Upper lobe of right lung (tissue), 1 donor: Measurements from ENCODE around the gene RUNX2. TPM values are rescaled to one million over a fixed set of nuclear protein-coding genes. Genes with fewer than 3 reads are reported as not detected.
A peak's percentile ranks its signal among the peaks of the same experiment; 100 is the strongest.

Experiments used
- ATAC-seq: fragments of 200-7000 bp; cut with Tn5 transposase; one replicate; pipeline ENCODE4 v1.9.1; 2020; ENCODE audit warnings: mild to moderate bottlenecking, moderate library complexity
- DNase-seq: peaks from one replicate; pipeline ENCODE4 v3.0.0-alpha.2; 2020
- H3K27ac ChIP-seq: fragments of 200-600 bp; one replicate; pipeline ENCODE4 v1.8.0; 2022
- H3K27me3 ChIP-seq: fragments of 200-600 bp; one replicate; pipeline ENCODE4 v1.8.0; 2022; ENCODE audit warnings: mild to moderate bottlenecking
- H3K36me3 ChIP-seq: fragments of 200-600 bp; one replicate; pipeline ENCODE4 v1.8.0; 2022
- H3K4me1 ChIP-seq: fragments of 200-600 bp; one replicate; pipeline ENCODE4 v1.8.0; 2022
- H3K4me3 ChIP-seq: fragments of 200-600 bp; one replicate; pipeline ENCODE4 v1.8.0; 2022; ENCODE audit warnings: mild to moderate bottlenecking
- H3K9me3 ChIP-seq: fragments of 200-600 bp; one replicate; pipeline ENCODE4 v1.8.0; 2022
- intact Hi-C: fragments of 100-400 bp; cut with DNase I; formaldehyde crosslinking; loops from one replicate; pipeline ENCODE4 v1.11.0; 2022
- total RNA-seq: library from RNA; stranded (reverse); fragmentation: NEBNext Ultra II Directional; extraction: Animal tissue kit (Norgen Biotek cat#: 25700); gene quantifications from one replicate; pipeline ENCODE4 v1.2.1, GENCODE V29; 2021
- TF ChIP-seq, protein P1 (sequence below): fragments of 200-600 bp; IDR thresholded peaks from one replicate; pipeline ENCODE4 v1.8.0; 2022; ENCODE audit warnings: antibody characterized with exemption
- donor health status: DM: no; HTN: yes; CAD: no; lungs with severe emphysema.

Gene RUNX2
- total RNA-seq, 1 donor from 2014 or later = 4.6 TPM

DNA sequence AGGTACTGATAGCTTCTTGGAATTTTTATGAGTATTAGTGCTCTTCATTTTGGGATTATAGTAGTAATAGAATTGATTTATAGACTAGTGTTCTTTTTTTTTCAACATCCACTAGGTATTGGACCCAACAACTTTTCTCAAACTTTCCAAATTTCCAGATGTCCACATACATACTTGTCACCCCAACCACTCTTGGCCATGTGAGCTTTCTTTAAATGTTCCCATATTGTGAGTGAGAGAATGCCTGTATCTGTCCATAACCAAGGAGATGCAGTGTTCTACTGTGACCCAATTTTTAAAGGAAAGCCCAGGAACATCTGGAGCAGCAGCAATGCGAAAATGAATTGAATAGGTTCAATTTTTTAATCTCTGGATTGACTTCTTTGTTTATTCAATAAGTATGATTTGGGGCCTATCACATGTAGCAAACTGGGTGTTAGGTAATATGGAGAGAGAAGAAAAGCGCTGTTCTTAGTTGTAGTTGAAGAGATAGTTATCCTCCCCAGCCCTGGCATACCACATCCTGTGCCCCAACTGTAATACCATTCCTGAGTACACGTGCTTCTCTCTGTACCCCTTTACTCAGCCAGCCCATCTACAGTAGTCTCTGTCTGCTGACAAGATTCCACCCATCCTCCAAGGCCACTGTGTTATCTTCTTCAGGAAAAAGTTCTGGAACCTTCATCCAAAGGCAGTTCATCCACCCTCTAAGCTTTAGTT is 166.4 kb downstream of the RUNX2 start:
- no peak overlapping the region for H3K27ac ChIP-seq
- TF ChIP-seq, protein P1, sequence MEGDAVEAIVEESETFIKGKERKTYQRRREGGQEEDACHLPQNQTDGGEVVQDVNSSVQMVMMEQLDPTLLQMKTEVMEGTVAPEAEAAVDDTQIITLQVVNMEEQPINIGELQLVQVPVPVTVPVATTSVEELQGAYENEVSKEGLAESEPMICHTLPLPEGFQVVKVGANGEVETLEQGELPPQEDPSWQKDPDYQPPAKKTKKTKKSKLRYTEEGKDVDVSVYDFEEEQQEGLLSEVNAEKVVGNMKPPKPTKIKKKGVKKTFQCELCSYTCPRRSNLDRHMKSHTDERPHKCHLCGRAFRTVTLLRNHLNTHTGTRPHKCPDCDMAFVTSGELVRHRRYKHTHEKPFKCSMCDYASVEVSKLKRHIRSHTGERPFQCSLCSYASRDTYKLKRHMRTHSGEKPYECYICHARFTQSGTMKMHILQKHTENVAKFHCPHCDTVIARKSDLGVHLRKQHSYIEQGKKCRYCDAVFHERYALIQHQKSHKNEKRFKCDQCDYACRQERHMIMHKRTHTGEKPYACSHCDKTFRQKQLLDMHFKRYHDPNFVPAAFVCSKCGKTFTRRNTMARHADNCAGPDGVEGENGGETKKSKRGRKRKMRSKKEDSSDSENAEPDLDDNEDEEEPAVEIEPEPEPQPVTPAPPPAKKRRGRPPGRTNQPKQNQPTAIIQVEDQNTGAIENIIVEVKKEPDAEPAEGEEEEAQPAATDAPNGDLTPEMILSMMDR = no peak
- DNase-seq = no peak
- intact Hi-C loops = no loop called here
- H3K36me3 ChIP-seq = no peaks in the 10 kb centered on the region
- no peaks in the 10 kb centered on the region for H3K9me3 ChIP-seq
- no peak overlapping the region for H3K4me3 ChIP-seq
- H3K4me1 ChIP-seq = peaks cover 10% of the 10 kb centered on the region
- no peak for ATAC-seq
- no peaks in the 10 kb centered on the region for H3K27me3 ChIP-seq

DNA sequence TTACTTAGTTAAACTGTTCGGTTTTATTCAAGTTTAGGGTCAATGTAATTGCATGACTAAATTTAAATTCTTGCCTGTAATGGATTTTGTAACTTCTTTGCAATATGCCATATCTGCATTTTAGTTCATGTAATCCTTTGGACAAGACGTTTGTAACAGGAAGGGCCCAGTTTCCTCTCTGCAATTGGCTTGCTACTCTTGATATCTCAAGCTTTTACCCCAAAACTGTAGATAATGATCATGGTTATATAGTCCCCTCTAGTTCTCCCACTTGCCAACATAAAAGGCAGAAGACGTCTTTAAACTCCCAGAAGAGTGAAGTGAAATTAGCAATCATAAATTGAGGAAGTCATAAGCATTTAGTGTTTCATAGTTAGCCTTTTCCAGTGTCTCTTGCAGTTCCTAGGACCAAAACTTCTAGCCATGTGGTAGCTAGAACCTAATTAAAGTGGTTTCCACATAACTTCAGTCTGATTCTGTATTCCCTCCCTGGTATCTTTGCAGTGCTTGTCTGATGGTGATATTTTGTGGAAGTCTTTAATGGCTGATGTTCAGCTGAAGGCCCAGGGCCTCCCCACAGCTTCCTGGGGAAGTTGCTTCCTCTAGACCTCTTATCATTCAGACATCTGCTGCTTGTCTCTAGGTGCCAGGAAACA is 167.4 kb downstream of the RUNX2 start:
- TF ChIP-seq, protein P1 = no peak
- intact Hi-C loops = no loop called here
- ATAC-seq (peak; percentile 55), DNase-seq (no peak)
- Histone ChIP-seq H3K4me3 (no peak overlapping the region), H3K9me3 (no peaks in the 10 kb centered on the region), H3K27ac (no peak overlapping the region), H3K27me3 (no peaks in the 10 kb centered on the region), H3K4me1 (peaks cover 10% of the 10 kb centered on the region), H3K36me3 (no peaks in the 10 kb centered on the region)

DNA sequence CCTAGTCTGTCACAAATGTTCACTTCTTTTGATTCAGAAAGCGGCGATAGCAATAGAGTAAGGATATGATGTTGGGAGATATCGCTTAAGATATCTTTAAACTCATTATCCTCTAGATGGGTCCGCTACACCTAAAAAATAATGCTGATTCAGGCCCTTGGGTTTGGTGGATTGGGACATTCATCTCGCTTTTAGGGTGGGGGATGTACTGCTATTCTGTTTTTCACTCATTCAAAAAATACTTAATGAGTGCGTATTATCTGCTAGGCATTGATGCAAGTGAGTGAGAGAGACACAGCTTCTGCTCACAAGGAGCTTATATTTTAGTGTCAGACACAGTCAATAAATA is 167.9 kb downstream of the RUNX2 start:
- H3K27me3 ChIP-seq = no peaks in the 10 kb centered on the region
- H3K4me1 ChIP-seq = peaks cover 10% of the 10 kb centered on the region
- no peaks in the 10 kb centered on the region for H3K36me3 ChIP-seq
- no peak overlapping the region for H3K4me3 ChIP-seq
- ATAC-seq (no peak), DNase-seq (no peak)
- intact Hi-C loops = no loop called here
- H3K9me3 ChIP-seq = no peaks in the 10 kb centered on the region
- H3K27ac ChIP-seq = no peak overlapping the region
- TF ChIP-seq, protein P1 = no peak

DNA sequence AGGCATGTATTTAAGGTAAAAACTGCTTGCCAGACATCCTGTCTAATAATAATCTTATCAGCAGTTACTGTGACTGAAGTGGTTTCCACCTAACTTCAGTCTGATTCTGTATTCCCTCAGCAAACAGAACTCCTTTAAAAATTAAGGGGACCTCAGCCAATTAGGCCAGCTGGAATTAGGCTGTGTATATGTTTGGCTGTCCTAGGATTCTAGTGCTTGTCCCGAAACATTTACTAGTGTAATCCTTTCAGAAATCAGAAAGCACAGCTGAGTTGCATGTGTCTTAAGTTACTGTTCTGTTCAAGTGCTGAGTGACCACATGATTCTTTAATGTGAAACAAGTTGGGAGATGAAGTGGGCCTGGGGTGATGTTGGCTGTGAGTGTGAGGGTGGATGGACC is 170.5 kb downstream of the RUNX2 start:
- DNase-seq (no peak), ATAC-seq (no peak)
- intact Hi-C loops = no loop called here
- Histone ChIP-seq H3K9me3 (no peaks in the 10 kb centered on the region), H3K27ac (no peak overlapping the region), H3K36me3 (no peaks in the 10 kb centered on the region), H3K27me3 (no peaks in the 10 kb centered on the region), H3K4me3 (no peak overlapping the region), H3K4me1 (peaks cover 10% of the 10 kb centered on the region)
- TF ChIP-seq, protein P1 = no peak

DNA sequence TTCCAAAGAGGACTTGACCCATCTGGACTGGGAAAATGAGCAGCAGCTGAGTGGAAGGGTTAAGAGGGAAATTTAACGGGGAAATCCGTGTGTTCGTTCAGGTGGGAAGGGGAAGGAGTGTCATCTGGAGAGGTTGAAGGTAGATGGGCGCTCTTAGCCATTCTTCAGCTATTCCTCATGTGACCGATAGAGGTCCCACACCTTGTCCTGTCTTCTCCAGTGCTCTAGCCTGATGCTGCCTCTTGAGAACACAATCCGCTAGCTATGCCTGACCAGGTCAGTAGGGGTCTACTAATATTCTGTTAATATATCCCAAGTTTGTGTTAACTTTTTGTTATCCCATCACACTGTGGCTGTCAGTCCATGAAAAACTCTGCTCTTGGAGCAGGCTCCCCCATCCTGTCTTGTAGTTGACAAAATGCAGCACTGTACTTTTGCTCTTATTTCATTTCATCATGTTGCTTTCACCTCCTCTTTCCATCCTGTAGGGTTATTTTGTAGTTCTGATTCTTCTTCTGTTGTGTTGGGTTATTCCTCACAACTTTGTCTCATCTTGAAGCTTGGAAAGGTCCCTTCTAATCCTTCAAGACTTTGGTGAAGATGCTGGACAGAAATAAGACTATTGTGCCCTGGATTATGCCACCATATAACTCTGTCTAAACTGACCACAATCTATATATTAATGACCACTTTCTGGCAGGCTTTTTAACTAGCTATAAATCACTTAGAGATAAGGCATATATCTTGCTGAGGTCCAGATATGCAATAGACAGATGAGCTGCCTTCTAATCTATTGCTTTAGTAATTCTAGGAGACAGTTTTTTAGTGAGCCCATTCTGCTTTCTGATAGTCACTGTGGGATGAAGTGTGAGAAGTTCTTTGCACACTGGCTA is 173.0 kb downstream of the RUNX2 start:
- ATAC-seq = no peak
- Histone ChIP-seq H3K36me3 (no peaks in the 10 kb centered on the region), H3K27me3 (no peaks in the 10 kb centered on the region), H3K4me1 (peaks cover 16% of the 10 kb centered on the region), H3K4me3 (no peak overlapping the region), H3K9me3 (no peaks in the 10 kb centered on the region), H3K27ac (no peak overlapping the region)
- intact Hi-C loops = no loop called here
- DNase-seq = no peak
- TF ChIP-seq, protein P1 = no peak
